ENCODE data around the gene RNF227. TPM values are rescaled to one million over a fixed set of nuclear protein-coding genes. Genes with fewer than 3 reads are reported as not detected.

The RNF227 gene
- total RNA-seq, 1 experiment from 2014 or later: 5.0 TPM

GRCh38 chr17:7946441-7946840 is 30.4 kb upstream of the RNF227 start:
- H3K36me3 Mint-ChIP-seq (ENCODE audit: insufficient read depth, unreplicated experiment): peaks cover 38% of the 10 kb centered on the region
- no peak for DNase-seq
- ChIA-PET CTCF (no interaction called here), POLR2A (interaction anchor here (0.6 kb wide), 1 partner anchor 112 kb away, joined by 3 read pairs; no protein-coding TSS in a partner anchor)
- H3K9me3 ChIP-seq: no peaks in the 10 kb centered on the region
- H3K4me1 ChIP-seq: no peaks in the 10 kb centered on the region
- no peak for TF ChIP-seq CTCF (IDR thresholded peaks at IDR 0.05; ENCODE audit: insufficient read depth in 1 of 2, low read depth in 1 of 2, low read length in 1 of 2, severe bottlenecking in 1 of 2, unreplicated experiment in 1 of 2)
- H3K27ac Mint-ChIP-seq (ENCODE audit: unreplicated experiment): no peak overlapping the region
- intact Hi-C loops (cut with micrococcal nuclease; ENCODE audit: unreplicated experiment): no loop called here
- no peaks in the 10 kb centered on the region for H3K4me1 Mint-ChIP-seq (ENCODE audit: low read depth, unreplicated experiment)
- no peaks in the 10 kb centered on the region for H3K9me3 Mint-ChIP-seq (ENCODE audit: unreplicated experiment)
- no peaks in the 10 kb centered on the region for H3K36me3 ChIP-seq (ENCODE audit: control insufficient read depth, insufficient read depth, low read length)
- no TSS peak for BruUV-seq (replicated peaks)
- H3K27me3 ChIP-seq (replicated peaks; ENCODE audit: control insufficient read depth, insufficient read depth, low read length): no peaks in the 10 kb centered on the region
- no peaks in the 10 kb centered on the region for H3K27me3 Mint-ChIP-seq (ENCODE audit: insufficient read depth, unreplicated experiment)
- no peak overlapping the region for H3K4me3 Mint-ChIP-seq (ENCODE audit: unreplicated experiment)
- no peak overlapping the region for H3K4me3 ChIP-seq (ENCODE audit: low read depth, low read length)

- Histone ChIP-seq H3K9me3 (no peaks in the 10 kb centered on the region), H3K4me3 (ENCODE audit: low read depth, low read length) (no peak overlapping the region), H3K36me3 (ENCODE audit: control insufficient read depth, insufficient read depth, low read length) (no peaks in the 10 kb centered on the region), H3K4me1 (no peaks in the 10 kb centered on the region), H3K27me3 (replicated peaks; ENCODE audit: control insufficient read depth, insufficient read depth, low read length) (no peaks in the 10 kb centered on the region)
- Mint-ChIP-seq H3K9me3 (ENCODE audit: unreplicated experiment) (no peaks in the 10 kb centered on the region), H3K4me3 (ENCODE audit: unreplicated experiment) (no peak overlapping the region), H3K36me3 (ENCODE audit: insufficient read depth, unreplicated experiment) (peaks cover 44% of the 10 kb centered on the region), H3K27me3 (ENCODE audit: insufficient read depth, unreplicated experiment) (no peaks in the 10 kb centered on the region), H3K27ac (ENCODE audit: unreplicated experiment) (no peak overlapping the region), H3K4me1 (ENCODE audit: low read depth, unreplicated experiment) (no peaks in the 10 kb centered on the region)
- CTCF ChIA-PET: no interaction called here
- no TSS peak for BruUV-seq (replicated peaks)
- DNase-seq: no peak
- POLR2A ChIA-PET: no interaction called here
- intact Hi-C loops (cut with micrococcal nuclease; ENCODE audit: unreplicated experiment): no loop called here
- no peak for TF ChIP-seq CTCF (IDR thresholded peaks at IDR 0.05; ENCODE audit: insufficient read depth in 1 of 2, low read depth in 1 of 2, low read length in 1 of 2, severe bottlenecking in 1 of 2, unreplicated experiment in 1 of 2)
Observed at GRCh38 chr17:7945651-7946050, 29.6 kb upstream of the RNF227 start.

GRCh38 chr17:7944326-7944725 is 28.2 kb upstream of the RNF227 start:
- ChIA-PET POLR2A (no interaction called here), CTCF (interaction anchor here (1.1 kb wide), 1 partner anchor 44 kb away, joined by 3 read pairs; no protein-coding TSS in a partner anchor)
- Histone ChIP-seq H3K4me3 (ENCODE audit: low read depth, low read length) (no peak overlapping the region), H3K9me3 (no peaks in the 10 kb centered on the region), H3K4me1 (no peaks in the 10 kb centered on the region), H3K36me3 (ENCODE audit: control insufficient read depth, insufficient read depth, low read length) (no peaks in the 10 kb centered on the region), H3K27me3 (replicated peaks; ENCODE audit: control insufficient read depth, insufficient read depth, low read length) (no peaks in the 10 kb centered on the region)
- intact Hi-C loops (cut with micrococcal nuclease; ENCODE audit: unreplicated experiment): no loop called here
- H3K9me3 Mint-ChIP-seq (ENCODE audit: unreplicated experiment): no peaks in the 10 kb centered on the region
- BruUV-seq (replicated peaks): no TSS peak
- H3K27me3 Mint-ChIP-seq (ENCODE audit: insufficient read depth, unreplicated experiment): no peaks in the 10 kb centered on the region
- H3K27ac Mint-ChIP-seq (ENCODE audit: unreplicated experiment): no peak overlapping the region
- no peak for TF ChIP-seq CTCF (IDR thresholded peaks at IDR 0.05; ENCODE audit: insufficient read depth in 1 of 2, low read depth in 1 of 2, low read length in 1 of 2, severe bottlenecking in 1 of 2, unreplicated experiment in 1 of 2)
- no peak overlapping the region for H3K4me3 Mint-ChIP-seq (ENCODE audit: unreplicated experiment)
- DNase-seq: no peak
- H3K4me1 Mint-ChIP-seq (ENCODE audit: low read depth, unreplicated experiment): no peaks in the 10 kb centered on the region
- H3K36me3 Mint-ChIP-seq (ENCODE audit: insufficient read depth, unreplicated experiment): peaks cover 43% of the 10 kb centered on the region
